Transverse colon (tissue), 3 donors: ENCODE results near the gene CDHR3.

Experiments
- CTCF ChIP-seq, 5 experiments: fragments of 200-600 bp in 3 of 5; fragments of 450-650 bp in 2 of 5; sonication (generic) in 3 of 5; IDR thresholded peaks; 1 replicate in 2 of 5; 2 replicates in 3 of 5; pipeline ENCODE4 v1.5.1; 2016 to 2017; ENCODE audit warnings: antibody characterized with exemption in 5 of 5, inconsistent platforms in 3 of 5, mild to moderate bottlenecking in 2 of 5, moderate library complexity in 1 of 5
- EP300 ChIP-seq: sonication (generic); formaldehyde crosslinking; IDR thresholded peaks from one replicate; pipeline ENCODE4 v1.6.1; 2017; ENCODE audit warnings: antibody characterized with exemption, low read depth
- POLR2A ChIP-seq: fragments of 450-650 bp; IDR thresholded peaks from one replicate; pipeline ENCODE4 v1.6.1; 2016; ENCODE audit warnings: antibody characterized with exemption, mild to moderate bottlenecking, moderate library complexity

DNA sequence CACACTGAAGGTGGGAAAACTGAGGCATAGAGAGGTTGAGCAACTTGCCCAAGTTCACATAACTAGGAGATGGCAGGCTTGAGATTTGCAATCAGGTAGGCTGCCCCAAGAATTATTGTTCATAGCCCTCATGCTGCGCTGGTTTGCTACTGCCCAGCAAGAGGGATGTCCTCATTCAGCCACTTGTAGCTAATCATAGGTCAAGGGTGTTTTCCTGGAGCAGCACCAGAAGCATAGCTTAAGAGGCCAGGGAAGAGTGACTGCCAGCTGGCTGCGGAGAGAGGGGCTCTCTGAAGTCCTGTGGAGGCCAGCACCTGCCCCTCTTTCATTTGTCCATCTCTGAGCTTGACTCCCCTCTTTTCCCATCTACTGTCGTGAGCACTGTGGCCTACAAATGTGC lies 15.0 kb downstream of the CDHR3 start:
- TF ChIP-seq CTCF (IDR thresholded peaks at IDR 0.05) (no peak), EP300 (no peak), POLR2A (no peak)
